GM12874 (cell line): ENCODE data around the gene RPS2.
A peak's percentile ranks its signal among the peaks of the same experiment; 100 is the strongest.

Experiments
- TF ChIP-seq, protein P1 (sequence below): IDR thresholded peaks from 2 replicates; pipeline ENCODE4 v1.5.1; 2011; ENCODE audit warnings: low read depth, mild to moderate bottlenecking, control low read depth, low read length, moderate library complexity; ENCODE audit not compliant: insufficient read depth

RPS2 gene

DNA sequence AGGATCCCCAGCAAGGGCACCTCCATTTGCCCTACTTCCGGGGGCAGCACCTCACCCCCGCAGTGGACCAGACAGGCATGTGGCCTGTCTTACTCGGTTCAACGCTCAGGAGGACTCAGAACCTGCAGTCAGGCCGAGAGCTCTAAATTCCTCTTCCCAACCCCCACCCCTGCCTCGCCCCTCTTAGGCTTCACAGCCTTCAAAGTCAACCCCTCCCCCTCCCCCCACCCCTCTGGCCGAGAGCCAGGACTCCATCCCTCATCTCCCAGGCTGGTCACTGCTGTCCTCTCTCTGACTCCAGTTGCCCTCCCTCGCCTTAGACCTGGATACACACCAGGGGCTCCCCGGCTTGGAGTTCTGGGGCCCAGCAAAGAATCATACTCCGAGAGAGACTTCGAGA, 38.4 kb downstream of the RPS2 start:
- TF ChIP-seq, protein P1, sequence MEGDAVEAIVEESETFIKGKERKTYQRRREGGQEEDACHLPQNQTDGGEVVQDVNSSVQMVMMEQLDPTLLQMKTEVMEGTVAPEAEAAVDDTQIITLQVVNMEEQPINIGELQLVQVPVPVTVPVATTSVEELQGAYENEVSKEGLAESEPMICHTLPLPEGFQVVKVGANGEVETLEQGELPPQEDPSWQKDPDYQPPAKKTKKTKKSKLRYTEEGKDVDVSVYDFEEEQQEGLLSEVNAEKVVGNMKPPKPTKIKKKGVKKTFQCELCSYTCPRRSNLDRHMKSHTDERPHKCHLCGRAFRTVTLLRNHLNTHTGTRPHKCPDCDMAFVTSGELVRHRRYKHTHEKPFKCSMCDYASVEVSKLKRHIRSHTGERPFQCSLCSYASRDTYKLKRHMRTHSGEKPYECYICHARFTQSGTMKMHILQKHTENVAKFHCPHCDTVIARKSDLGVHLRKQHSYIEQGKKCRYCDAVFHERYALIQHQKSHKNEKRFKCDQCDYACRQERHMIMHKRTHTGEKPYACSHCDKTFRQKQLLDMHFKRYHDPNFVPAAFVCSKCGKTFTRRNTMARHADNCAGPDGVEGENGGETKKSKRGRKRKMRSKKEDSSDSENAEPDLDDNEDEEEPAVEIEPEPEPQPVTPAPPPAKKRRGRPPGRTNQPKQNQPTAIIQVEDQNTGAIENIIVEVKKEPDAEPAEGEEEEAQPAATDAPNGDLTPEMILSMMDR = no peak

DNA sequence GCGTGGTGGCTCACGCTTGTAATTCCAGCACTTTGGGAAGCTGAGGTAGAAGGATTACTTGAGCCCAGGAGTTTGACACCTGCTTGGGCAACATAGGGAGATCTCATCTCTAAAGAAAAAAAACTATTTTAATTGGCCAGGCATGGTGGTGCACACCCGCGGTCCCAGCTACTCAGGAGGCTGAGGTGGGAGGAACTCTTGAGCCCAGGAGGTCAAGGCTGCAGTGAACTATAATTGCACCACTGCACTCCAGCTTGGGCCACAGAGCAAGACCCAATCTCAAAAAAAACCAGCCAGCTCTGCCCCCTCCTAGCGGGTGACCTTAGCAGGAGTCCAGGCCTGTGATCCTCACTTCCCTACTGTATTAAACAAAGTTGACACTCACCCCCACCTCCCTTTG, 40.5 kb downstream of the RPS2 start:
- TF ChIP-seq, protein P1 = no peak

DNA sequence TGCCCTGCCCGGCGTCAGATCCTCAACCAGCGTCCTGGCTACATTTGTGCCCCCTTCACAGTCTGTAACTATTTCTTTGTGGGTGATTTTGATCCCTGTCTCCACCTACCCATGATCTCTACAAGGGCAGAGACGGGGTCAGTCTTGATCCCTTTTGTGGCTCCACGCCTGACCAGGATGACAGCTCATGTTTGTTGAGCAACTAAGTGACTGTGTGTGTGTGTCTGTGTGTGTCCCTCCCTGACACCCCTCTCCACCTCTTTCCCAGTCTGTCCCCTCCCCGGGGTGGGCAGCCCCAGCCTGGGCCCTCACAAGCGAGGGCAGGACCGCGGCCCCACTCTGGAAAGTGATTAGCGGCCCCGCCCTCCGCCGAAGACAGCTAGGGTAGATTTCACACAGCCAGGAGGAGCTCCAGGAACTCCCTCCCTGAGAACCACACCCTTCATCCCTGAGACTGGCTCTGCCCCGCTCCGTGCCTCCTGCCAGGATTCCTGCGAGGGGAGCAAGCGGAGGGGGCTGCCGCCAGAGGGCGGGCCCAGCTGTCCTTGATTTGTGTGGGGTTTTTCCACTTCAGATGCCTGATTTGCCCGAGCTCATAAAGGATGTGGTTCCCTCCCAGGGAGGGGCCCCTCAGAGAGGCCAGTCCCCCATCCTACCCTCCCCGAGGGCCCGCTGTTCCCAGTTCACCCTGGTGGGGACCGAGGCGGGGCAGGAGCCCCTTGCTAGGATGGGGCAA, 41.2 kb downstream of the RPS2 start:
- TF ChIP-seq, protein P1 = peak; percentile 47

DNA sequence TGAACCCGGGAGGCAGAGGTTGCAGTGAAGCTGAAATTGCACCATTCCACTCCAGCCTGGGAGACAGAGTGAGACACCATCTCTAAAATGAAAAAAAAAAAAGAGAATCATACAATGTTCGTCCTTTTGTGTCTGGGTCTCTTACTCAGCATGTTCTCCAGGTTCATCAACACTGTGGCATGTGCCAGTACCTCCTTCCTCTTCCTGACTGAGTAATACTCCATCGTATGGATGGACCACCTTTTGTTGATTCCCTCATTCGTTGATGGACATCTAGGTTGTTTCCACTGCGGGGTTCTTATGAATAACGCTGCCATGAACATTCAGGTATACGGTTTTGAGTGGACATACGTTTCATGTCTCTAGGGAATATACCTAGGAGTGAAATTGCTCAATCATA, 42.3 kb downstream of the RPS2 start:
- TF ChIP-seq, protein P1 = no peak

GRCh38 chr16:1920727-1921171, 43.9 kb downstream of the RPS2 start:
- TF ChIP-seq, protein P1 = no peak

DNA sequence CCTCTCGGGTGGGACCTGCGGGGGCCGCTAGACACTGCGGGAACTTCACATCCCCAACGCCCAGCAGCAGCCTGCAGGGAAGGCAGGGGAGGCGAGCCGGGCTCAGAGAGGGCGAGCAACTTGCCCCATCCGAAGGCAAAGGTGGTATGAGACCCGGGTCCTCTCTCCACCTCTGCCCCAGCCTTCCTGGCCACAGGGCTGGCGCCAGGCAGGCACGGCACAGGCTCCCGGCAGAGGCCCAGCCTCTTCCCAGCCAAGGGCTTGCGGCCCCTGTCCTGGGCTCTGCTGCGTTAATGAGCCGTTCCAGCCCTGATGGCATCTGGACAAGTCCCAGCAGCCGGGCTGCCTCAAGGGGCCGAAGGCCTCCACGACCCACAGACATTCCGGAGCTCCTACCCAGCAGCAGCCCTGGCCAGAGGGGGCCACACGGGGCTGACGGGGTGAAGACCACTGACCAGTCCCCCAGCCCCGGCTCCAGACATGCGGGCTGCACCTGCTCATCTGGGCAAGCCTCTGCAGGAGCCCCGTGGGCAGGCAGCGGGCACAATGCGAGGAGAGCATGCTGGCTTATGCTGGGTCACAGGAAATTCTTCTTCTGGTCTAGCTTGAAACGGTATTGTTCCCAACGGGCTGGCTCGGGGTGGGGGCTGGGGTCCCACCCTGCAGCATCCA, 45.2 kb downstream of the RPS2 start:
- TF ChIP-seq, protein P1 = no peak

DNA sequence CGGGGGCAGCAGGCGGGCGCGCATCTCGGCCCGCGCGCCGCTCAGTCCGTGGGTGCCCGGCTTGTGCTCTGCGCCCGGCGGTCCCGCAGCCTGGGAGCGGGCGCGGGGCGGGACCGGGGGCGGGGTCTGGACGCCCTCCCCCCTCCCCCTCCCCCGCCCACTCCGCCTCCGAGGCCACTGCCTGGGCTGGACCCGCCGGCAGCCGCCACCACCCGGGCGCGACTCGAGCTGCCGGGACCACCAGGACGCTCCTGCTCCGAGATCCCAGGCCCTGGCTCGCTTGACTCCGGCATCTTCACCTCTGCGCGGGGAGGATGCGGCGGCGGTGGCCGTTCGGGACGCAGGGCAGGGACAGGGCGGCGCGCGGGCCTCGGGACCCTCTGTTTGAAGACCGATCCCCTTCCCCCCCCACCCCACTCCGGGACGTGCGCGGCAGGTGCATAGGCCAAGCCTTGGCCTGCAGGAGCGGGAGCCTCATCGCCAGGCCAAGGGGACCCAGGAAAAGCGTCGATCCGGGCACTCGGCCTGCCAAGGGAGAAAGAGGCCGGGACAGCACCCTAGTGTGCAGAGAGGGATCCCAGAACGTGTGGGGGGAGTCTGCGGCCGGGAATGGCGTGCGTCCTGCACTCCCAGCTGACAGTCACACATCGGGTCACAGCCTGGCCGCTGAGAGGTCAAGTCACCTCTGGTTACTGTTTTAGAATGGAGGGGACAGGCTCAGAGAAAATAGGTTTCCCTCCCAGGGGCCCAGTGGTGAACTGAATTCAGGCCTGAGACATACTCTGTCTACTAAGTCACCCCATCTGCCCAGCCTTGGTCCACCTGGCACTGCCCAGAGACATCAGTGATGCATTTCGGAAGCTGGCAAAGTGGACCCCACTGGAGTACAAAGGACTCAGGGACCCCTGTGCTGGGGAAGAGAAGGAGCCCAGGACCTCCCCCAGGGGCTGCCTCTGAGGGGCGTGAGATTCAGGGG, 46.0 kb downstream of the RPS2 start, which contains the start of gene HS3ST6:
TSS of gene HS3ST6 (minus strand) at position 65 of the 976 bp plus-strand sequence. CDS start 92 bp downstream, outside the sequence.
- TF ChIP-seq, protein P1 = no peak
